GM23248 (cell line): ENCODE measurements around the gene ACCS. TPM values are rescaled to one million over a fixed set of nuclear protein-coding genes. Genes with fewer than 3 reads are reported as not detected.

ENCODE experiments used
- DNase-seq: peaks from one replicate; pipeline ENCODE4 v3.0.0-alpha.2; 2015
- H2AFZ ChIP-seq: fragments of 200-600 bp; sonication (generic); 2 replicates; pipeline ENCODE4 v1.6.1; 2016; ENCODE audit warnings: antibody characterized with exemption
- H3F3A ChIP-seq: fragments of 200-600 bp; sonication (generic); 2 replicates; pipeline ENCODE4 v1.6.1; 2016; ENCODE audit warnings: mild to moderate bottlenecking, antibody characterized with exemption, mixed run types; ENCODE audit not compliant: insufficient read depth
- H3K27ac ChIP-seq: fragments of 200-600 bp; sonication (generic); 2 replicates; pipeline ENCODE4 v1.5.1; 2016; ENCODE audit warnings: mild to moderate bottlenecking
- H3K27me3 ChIP-seq: fragments of 200-600 bp; sonication (generic); replicated peaks from 2 replicates; pipeline ENCODE4 v1.6.1; 2016; ENCODE audit warnings: mild to moderate bottlenecking; ENCODE audit not compliant: insufficient read depth
- H3K36me3 ChIP-seq: fragments of 200-600 bp; sonication (generic); 2 replicates; pipeline ENCODE4 v1.6.1; 2016; ENCODE audit warnings: low read depth, mild to moderate bottlenecking
- H3K4me1 ChIP-seq: fragments of 200-600 bp; sonication (generic); 2 replicates; pipeline ENCODE4 v1.6.1; 2016; ENCODE audit warnings: mild to moderate bottlenecking; ENCODE audit not compliant: insufficient read depth
- H3K4me2 ChIP-seq: fragments of 200-600 bp; sonication (generic); one replicate; pipeline ENCODE4 v1.6.1; 2016; ENCODE audit warnings: mild to moderate bottlenecking; ENCODE audit not compliant: unreplicated experiment
- H3K4me3 ChIP-seq: fragments of 200-600 bp; sonication (generic); 2 replicates; pipeline ENCODE4 v1.5.1; 2016; ENCODE audit warnings: mild to moderate bottlenecking
- H3K79me2 ChIP-seq: fragments of 200-600 bp; sonication (generic); 2 replicates; pipeline ENCODE4 v1.6.1; 2016; ENCODE audit warnings: mild to moderate bottlenecking; ENCODE audit not compliant: insufficient read depth
- H3K9ac ChIP-seq: fragments of 200-600 bp; sonication (generic); 2 replicates; pipeline ENCODE4 v1.6.1; 2016; ENCODE audit warnings: mild to moderate bottlenecking
- H3K9me2 ChIP-seq: fragments of 200-600 bp; sonication (generic); 2 replicates; pipeline ENCODE4 v1.6.1; 2016; ENCODE audit warnings: mixed run types, mild to moderate bottlenecking, moderate library complexity; ENCODE audit not compliant: insufficient read depth
- H3K9me3 ChIP-seq: fragments of 200-600 bp; sonication (generic); one replicate; pipeline ENCODE4 v1.6.1; 2017; ENCODE audit warnings: low read depth
- H4K20me1 ChIP-seq: fragments of 200-600 bp; sonication (generic); 2 replicates; pipeline ENCODE4 v1.6.0; 2016; ENCODE audit not compliant: insufficient read depth
- EZH2 ChIP-seq: fragments of 200-600 bp; sonication (generic); IDR thresholded peaks from 2 replicates; pipeline ENCODE4 v1.6.1; 2018; ENCODE audit warnings: antibody characterized with exemption, mild to moderate bottlenecking; ENCODE audit not compliant: insufficient read depth, poor library complexity, severe bottlenecking
- EZH2phosphoT487 ChIP-seq: fragments of 200-600 bp; sonication (generic); IDR thresholded peaks from 2 replicates; pipeline ENCODE4 v1.6.1; 2018; ENCODE audit warnings: antibody characterized with exemption, moderate library complexity, mild to moderate bottlenecking, low read depth; ENCODE audit not compliant: insufficient read depth
- WGBS, 2 experiments: methylation state at CpG; one replicate each; pipeline ENCODE4 v1.1.6; 2015 to 2017; ENCODE audit warnings: low lambda C conversion rate in 2 of 2, low coverage in 1 of 2; ENCODE audit errors: missing lambda C conversion rate in 2 of 2; 5-methylcytosine and 5-hydroxymethylcytosine counted together
- in situ Hi-C: fragments of 300-500 bp; cut with MboI; formaldehyde crosslinking; loops from 2 replicates; pipeline ENCODE4 v1.15.0; 2020
- polyA plus RNA-seq: library from polyadenylated mRNA; unstranded; fragments of >200 nt; fragmentation: Nextera tagmentation; extraction: Ambion mirVana; gene quantifications from 2 replicates; pipeline ENCODE4 v1.2.1, GENCODE V29; 2016
- total RNA-seq: library from RNA; depleted of rRNA; stranded (reverse); fragments of >200 nt; shearing (Covaris generic); gene quantifications from 2 replicates; pipeline ENCODE4 v1.2.3, GENCODE V29; 2014

The ACCS gene
- total and polyA plus RNA-seq, 2 experiments from 2014 or later, result 13.3 to 13.7 TPM

- 91 to 96% methylated on average over 5 of the region's 5 CpGs for WGBS, 2 experiments
- Histone ChIP-seq H3K9ac (no peak overlapping the region), H3K4me1 (peaks cover 35% of the 10 kb centered on the region), H3K4me2 (no peak overlapping the region), H3F3A (peaks cover 13% of the 10 kb centered on the region), H4K20me1 (no peaks in the 10 kb centered on the region), H3K27ac (no peak overlapping the region), H3K79me2 (no peaks in the 10 kb centered on the region), H3K27me3 (no peaks in the 10 kb centered on the region), H3K9me2 (no peaks in the 10 kb centered on the region), H3K36me3 (no peaks in the 10 kb centered on the region), H3K4me3 (no peak overlapping the region), H3K9me3 (no peaks in the 10 kb centered on the region), H2AFZ (no peak overlapping the region)
- TF ChIP-seq EZH2phosphoT487 (no peak), EZH2 (no peak)
- no peak for DNase-seq
- in situ Hi-C loops, result loop anchor here (5.0 kb wide), 1 partner anchor 84 kb away; no protein-coding TSS in a partner anchor
These were observed 34.5 kb upstream of the ACCS start for GRCh38 chr11:44031549-44031948.

- Histone ChIP-seq H3K4me3 (no peak overlapping the region), H3K4me1 (peaks cover 35% of the 10 kb centered on the region), H3K9ac (no peak overlapping the region), H3K9me3 (no peaks in the 10 kb centered on the region), H3K27me3 (no peaks in the 10 kb centered on the region), H3K79me2 (no peaks in the 10 kb centered on the region), H3K27ac (no peak overlapping the region), H3K36me3 (no peaks in the 10 kb centered on the region), H3K4me2 (no peak overlapping the region), H3F3A (peaks cover 13% of the 10 kb centered on the region), H3K9me2 (no peaks in the 10 kb centered on the region), H2AFZ (no peak overlapping the region), H4K20me1 (no peaks in the 10 kb centered on the region)
- in situ Hi-C loops, result loop anchor here (5.0 kb wide), 1 partner anchor 85 kb away; no protein-coding TSS in a partner anchor
- WGBS, 2 experiments, result 72 to 77% methylated on average over 15 of the region's 15 CpGs
- TF ChIP-seq EZH2phosphoT487 (no peak), EZH2 (no peak)
- DNase-seq, result peak; percentile 76
These were observed 33.6 kb upstream of the ACCS start for GRCh38 chr11:44032299-44033085.

- no peak for DNase-seq
- no peak overlapping the region for H3K9ac ChIP-seq
- no peaks in the 10 kb centered on the region for H4K20me1 ChIP-seq
- peaks cover 31% of the 10 kb centered on the region for H3K4me1 ChIP-seq
- WGBS, 2 experiments, result 56 to 63% methylated on average over 3 of the region's 3 CpGs
- H3K27ac ChIP-seq, result no peak overlapping the region
- no peaks in the 10 kb centered on the region for H3K9me2 ChIP-seq
- no peak overlapping the region for H2AFZ ChIP-seq
- no peak overlapping the region for H3K4me3 ChIP-seq
- no peaks in the 10 kb centered on the region for H3K36me3 ChIP-seq
- H3F3A ChIP-seq, result peaks cover 13% of the 10 kb centered on the region
- H3K9me3 ChIP-seq, result no peaks in the 10 kb centered on the region
- no peak for TF ChIP-seq EZH2phosphoT487
- TF ChIP-seq EZH2, result no peak
- H3K79me2 ChIP-seq, result no peaks in the 10 kb centered on the region
- in situ Hi-C loops, result loop anchor here (5.0 kb wide), 1 partner anchor 86 kb away; no protein-coding TSS in a partner anchor
- H3K27me3 ChIP-seq, result no peaks in the 10 kb centered on the region
- no peak overlapping the region for H3K4me2 ChIP-seq
These were observed 32.6 kb upstream of the ACCS start for GRCh38 chr11:44033411-44033850.

- Histone ChIP-seq H4K20me1 (no peaks in the 10 kb centered on the region), H3K27ac (no peak overlapping the region), H3K9me2 (no peaks in the 10 kb centered on the region), H3F3A (peaks cover 9% of the 10 kb centered on the region), H3K9me3 (no peaks in the 10 kb centered on the region), H3K4me1 (peaks cover 27% of the 10 kb centered on the region), H3K36me3 (no peaks in the 10 kb centered on the region), H3K4me2 (no peak overlapping the region), H3K4me3 (no peak overlapping the region), H2AFZ (no peak overlapping the region), H3K79me2 (no peaks in the 10 kb centered on the region), H3K9ac (no peak overlapping the region), H3K27me3 (no peaks in the 10 kb centered on the region; the same call in 1 of the 2 replicates)
- in situ Hi-C loops, result loop anchor here (5.0 kb wide), 1 partner anchor 87 kb away; no protein-coding TSS in a partner anchor
- 46 to 50% methylated on average over 2 to 3 of the region's 3 CpGs for WGBS, 2 experiments
- DNase-seq, result no peak
- TF ChIP-seq EZH2phosphoT487 (no peak), EZH2 (no peak)
These were observed 32.2 kb upstream of the ACCS start for GRCh38 chr11:44033856-44034255.
